Endothelial cell of umbilical vein (primary cell): Measurements from ENCODE around the gene SPDEF.

ENCODE experiments used
- EZH2 ChIP-seq: IDR thresholded peaks from 2 replicates; pipeline ENCODE4 v1.6.1; 2012; ENCODE audit warnings: borderline replicate concordance, low read depth, mild to moderate bottlenecking, moderate library complexity, low read length, inconsistent platforms; ENCODE audit not compliant: severe bottlenecking
- FOS ChIP-seq: IDR thresholded peaks from 2 replicates; pipeline ENCODE4 v1.6.1; 2011; ENCODE audit warnings: mild to moderate bottlenecking, low read length, moderate library complexity, borderline replicate concordance; ENCODE audit not compliant: insufficient read depth
- GATA2 ChIP-seq: IDR thresholded peaks from 2 replicates; pipeline ENCODE4 v1.7.0; 2011; ENCODE audit warnings: low read depth, mild to moderate bottlenecking, moderate library complexity, mixed read lengths, low read length; ENCODE audit not compliant: insufficient read length, insufficient read depth
- MYC ChIP-seq: IDR thresholded peaks from one replicate; pipeline ENCODE4 v1.6.1; 2011; ENCODE audit warnings: mild to moderate bottlenecking, low read depth, low read length
- POLR2A ChIP-seq: IDR thresholded peaks from 2 replicates; pipeline ENCODE4 v1.6.1; 2012; ENCODE audit warnings: low read depth, mild to moderate bottlenecking, control low read depth, low read length
- POLR2AphosphoS5 ChIP-seq: IDR thresholded peaks from 2 replicates; pipeline ENCODE4 v1.6.1; 2012; ENCODE audit warnings: low read depth, mild to moderate bottlenecking, control low read depth, low read length, moderate library complexity; ENCODE audit not compliant: insufficient read depth
- TF ChIP-seq, protein P1 (sequence below), 2 donors: IDR thresholded peaks; 1 replicate in 1 of 2; 2 replicates in 1 of 2; pipeline ENCODE4 v1.5.1; 2011; ENCODE audit warnings: low read length in 2 of 2, mild to moderate bottlenecking in 2 of 2, moderate library complexity in 2 of 2, control low read depth in 1 of 2, inconsistent platforms in 1 of 2, low read depth in 1 of 2; ENCODE audit not compliant: insufficient read depth in 1 of 2; ENCODE audit errors: extremely low read depth in 1 of 2
- TF ChIP-seq, protein P2 (sequence below): IDR thresholded peaks from 2 replicates; pipeline ENCODE4 v1.6.1; 2011; ENCODE audit not compliant: insufficient read depth, insufficient read length

DNA sequence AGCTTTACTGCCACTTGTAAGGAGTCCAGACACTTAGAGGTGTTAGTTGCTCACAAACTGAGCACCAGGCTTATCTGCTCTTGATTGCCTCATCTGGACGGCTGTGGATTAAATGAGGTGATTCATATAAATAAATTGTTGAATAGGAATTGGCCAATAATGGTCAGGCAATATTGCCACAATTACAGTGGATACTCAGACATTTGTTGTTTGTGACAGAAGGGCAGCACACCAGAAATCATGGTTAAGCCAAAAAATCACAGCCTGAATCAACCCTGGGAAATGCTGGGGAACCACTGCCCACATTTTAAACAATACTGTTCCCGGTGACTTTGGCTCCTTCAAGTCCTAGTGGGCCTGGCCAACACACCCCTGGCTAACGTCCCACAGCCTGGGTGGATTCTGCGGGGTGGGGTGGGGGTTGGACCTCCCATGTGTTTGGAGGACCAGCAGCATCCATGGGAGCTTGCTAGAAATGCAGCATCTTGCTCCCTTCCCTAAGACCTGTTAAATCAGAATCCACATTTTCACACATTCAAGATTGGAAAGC lies 29.5 kb upstream of the SPDEF start:
- TF ChIP-seq, protein P1, sequence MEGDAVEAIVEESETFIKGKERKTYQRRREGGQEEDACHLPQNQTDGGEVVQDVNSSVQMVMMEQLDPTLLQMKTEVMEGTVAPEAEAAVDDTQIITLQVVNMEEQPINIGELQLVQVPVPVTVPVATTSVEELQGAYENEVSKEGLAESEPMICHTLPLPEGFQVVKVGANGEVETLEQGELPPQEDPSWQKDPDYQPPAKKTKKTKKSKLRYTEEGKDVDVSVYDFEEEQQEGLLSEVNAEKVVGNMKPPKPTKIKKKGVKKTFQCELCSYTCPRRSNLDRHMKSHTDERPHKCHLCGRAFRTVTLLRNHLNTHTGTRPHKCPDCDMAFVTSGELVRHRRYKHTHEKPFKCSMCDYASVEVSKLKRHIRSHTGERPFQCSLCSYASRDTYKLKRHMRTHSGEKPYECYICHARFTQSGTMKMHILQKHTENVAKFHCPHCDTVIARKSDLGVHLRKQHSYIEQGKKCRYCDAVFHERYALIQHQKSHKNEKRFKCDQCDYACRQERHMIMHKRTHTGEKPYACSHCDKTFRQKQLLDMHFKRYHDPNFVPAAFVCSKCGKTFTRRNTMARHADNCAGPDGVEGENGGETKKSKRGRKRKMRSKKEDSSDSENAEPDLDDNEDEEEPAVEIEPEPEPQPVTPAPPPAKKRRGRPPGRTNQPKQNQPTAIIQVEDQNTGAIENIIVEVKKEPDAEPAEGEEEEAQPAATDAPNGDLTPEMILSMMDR (IDR thresholded peaks at IDR 0.05; ENCODE audit: extremely low read depth in 1 of 2, insufficient read depth in 1 of 2, low read depth in 1 of 2, low read length in 2 of 2), result no peak
- TF ChIP-seq POLR2AphosphoS5 (no peak), EZH2 (no peak), POLR2A (no peak), FOS (no peak), MYC (no peak), GATA2 (no peak)
- TF ChIP-seq, protein P2, sequence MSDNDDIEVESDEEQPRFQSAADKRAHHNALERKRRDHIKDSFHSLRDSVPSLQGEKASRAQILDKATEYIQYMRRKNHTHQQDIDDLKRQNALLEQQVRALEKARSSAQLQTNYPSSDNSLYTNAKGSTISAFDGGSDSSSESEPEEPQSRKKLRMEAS, result no peak
